Stimulated activated memory B cell treated with anti-CD40 and anti-IgM and Interleukin-4, amounts not matched to agents 10 μg/mL and 1 μg/mL and 100 μg/mL, for 72 hours (primary cell): ENCODE measurements around the gene CHST4.
"Not testable (repeated sequence)": the region's sequence is repeated elsewhere in the genome, so short reads cannot be mapped to it uniquely, and the experiment has no call there.

Experiments used
- ATAC-seq: fragments of 150-1000 bp; cut with Tn5 transposase; 2 replicates; pipeline ENCODE4 v1.10.0; 2021
- H3K27ac Mint-ChIP-seq: one replicate; pipeline ENCODE4 v1.8.0; 2022; ENCODE audit warnings: mild to moderate bottlenecking, mixed read lengths
- H3K27me3 Mint-ChIP-seq: one replicate; pipeline ENCODE4 v1.8.0; 2022; ENCODE audit warnings: mixed read lengths
- H3K36me3 Mint-ChIP-seq: one replicate; pipeline ENCODE4 v1.8.0; 2022; ENCODE audit warnings: mixed read lengths
- H3K4me1 Mint-ChIP-seq: one replicate; pipeline ENCODE4 v1.8.0; 2022; ENCODE audit warnings: mixed read lengths
- H3K4me3 Mint-ChIP-seq: one replicate; pipeline ENCODE4 v1.8.0; 2022; ENCODE audit warnings: mild to moderate bottlenecking, moderate library complexity, mixed read lengths
- H3K9me3 Mint-ChIP-seq: one replicate; pipeline ENCODE4 v1.8.0; 2022; ENCODE audit warnings: mixed read lengths

The CHST4 gene

GRCh38 chr16:71573387-71574094 is 47.3 kb downstream of the CHST4 start:
- H3K9me3 Mint-ChIP-seq, result no peaks in the 10 kb centered on the region
- no peak overlapping the region for H3K4me3 Mint-ChIP-seq
- no peak overlapping the region for H3K27ac Mint-ChIP-seq
- H3K36me3 Mint-ChIP-seq, result no peaks in the 10 kb centered on the region
- no peak for ATAC-seq
- H3K27me3 Mint-ChIP-seq, result no peaks in the 10 kb centered on the region
- H3K4me1 Mint-ChIP-seq, result peaks cover 1% of the 10 kb centered on the region

- H3K27me3 Mint-ChIP-seq, result no peaks in the 10 kb centered on the region
- no peak overlapping the region for H3K4me3 Mint-ChIP-seq
- H3K9me3 Mint-ChIP-seq, result no peaks in the 10 kb centered on the region
- H3K4me1 Mint-ChIP-seq, result no peaks in the 10 kb centered on the region
- H3K27ac Mint-ChIP-seq, result no peak overlapping the region
- ATAC-seq, result no peak
- no peaks in the 10 kb centered on the region for H3K36me3 Mint-ChIP-seq
Observed at GRCh38 chr16:71574702-71575101, 48.5 kb downstream of the CHST4 start.

- ATAC-seq, result no peak
- H3K36me3 Mint-ChIP-seq, result no peaks in the 10 kb centered on the region
- H3K9me3 Mint-ChIP-seq, result no peaks in the 10 kb centered on the region
- H3K27me3 Mint-ChIP-seq, result no peaks in the 10 kb centered on the region
- no peak within 1 kb of the TSS for H3K4me3 Mint-ChIP-seq
- H3K27ac Mint-ChIP-seq, result no peak within 1 kb of the TSS
- H3K4me1 Mint-ChIP-seq, result peaks cover 5% of the 10 kb centered on the region
Observed at GRCh38 chr16:71576971-71577370, 50.7 kb downstream of the CHST4 start, which contains the start of gene TAT. Gene TAT, minus strand, starts transcription at chr16:71577092. Its CDS starts 677 bp downstream, at chr16:71576415.

- not testable (repeated sequence) for H3K27ac Mint-ChIP-seq, ATAC-seq, H3K27me3 Mint-ChIP-seq, H3K9me3 Mint-ChIP-seq, H3K36me3 Mint-ChIP-seq, H3K4me3 Mint-ChIP-seq
- H3K4me1 Mint-ChIP-seq, result peaks cover 22% of the 10 kb centered on the region
Observed at GRCh38 chr16:71582553-71582848, 56.3 kb downstream of the CHST4 start.

- no peak overlapping the region for H3K4me3 Mint-ChIP-seq
- H3K4me1 Mint-ChIP-seq, result peaks cover 25% of the 10 kb centered on the region
- no peak for ATAC-seq
- no peaks in the 10 kb centered on the region for H3K27me3 Mint-ChIP-seq
- no peaks in the 10 kb centered on the region for H3K9me3 Mint-ChIP-seq
- H3K27ac Mint-ChIP-seq, result peak overlapping the region; percentile 3
- no peaks in the 10 kb centered on the region for H3K36me3 Mint-ChIP-seq
Observed at GRCh38 chr16:71584543-71585317, 58.5 kb downstream of the CHST4 start.

- Mint-ChIP-seq H3K4me1 (peaks cover 21% of the 10 kb centered on the region), H3K4me3 (no peak overlapping the region), H3K27ac (peak overlapping the region; percentile 3), H3K9me3 (no peaks in the 10 kb centered on the region), H3K36me3 (no peaks in the 10 kb centered on the region), H3K27me3 (peaks cover under 1% of the 10 kb centered on the region)
- no peak for ATAC-seq
Observed at GRCh38 chr16:71585318-71585703, 59.1 kb downstream of the CHST4 start.
